ENCODE results near the gene SLX1B.
"Not testable (repeated sequence)": the region's sequence is repeated elsewhere in the genome, so short reads cannot be mapped to it uniquely, and the experiment has no call there.

Gene SLX1B

DNA sequence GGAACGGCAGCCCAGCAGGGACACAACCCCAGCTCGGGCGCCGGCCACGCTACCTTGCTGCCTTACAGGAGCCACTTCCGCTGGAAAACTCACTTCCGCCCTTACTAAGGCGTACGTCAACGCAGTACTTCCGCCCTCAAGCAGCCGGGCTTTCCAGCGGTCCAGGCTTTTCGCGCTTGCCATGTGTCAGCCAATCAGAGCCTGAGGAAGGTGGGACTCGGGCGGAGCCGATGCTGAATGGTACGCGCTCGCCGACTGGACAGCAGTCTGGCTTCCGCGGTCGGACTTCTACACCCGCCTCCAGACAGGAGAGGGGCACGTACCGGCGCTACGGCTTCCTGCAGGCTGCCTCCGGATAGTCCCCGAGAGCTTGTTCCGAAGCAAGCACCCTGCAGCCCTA is at the start of gene SLX1B, which contains the start of gene BOLA2:
Gene SLX1B (plus strand): TSS at position 265 of the 400 bp plus-strand sequence.
Gene BOLA2 (minus strand): TSS at position 83 of the 400 bp plus-strand sequence. CDS start 98 bp downstream, outside the sequence.
- DNase-seq (ENCODE audit: low read depth in 2 of 2): not testable (repeated sequence)

DNA sequence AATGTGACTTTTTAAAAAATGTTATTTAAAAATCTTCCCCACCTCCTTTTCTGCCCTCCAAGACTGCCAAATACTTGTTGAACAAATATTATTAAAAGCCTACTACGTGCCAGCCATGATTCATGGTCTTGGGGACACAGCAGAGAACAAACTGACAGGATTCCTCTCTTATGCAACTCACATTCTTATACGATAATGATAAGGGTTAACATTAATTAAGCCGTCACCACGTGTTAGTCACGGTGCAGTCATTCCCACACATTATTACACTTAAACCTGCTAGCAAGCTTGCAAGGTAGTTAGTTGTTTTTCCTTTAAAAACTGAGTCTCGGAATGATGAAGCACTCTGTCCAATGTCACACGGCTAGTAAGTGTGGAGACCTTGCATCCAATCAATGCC is 49.1 kb upstream of the SLX1B start:
- DNase-seq (ENCODE audit: low read depth in 2 of 2): not testable (repeated sequence)

- not testable (repeated sequence) for DNase-seq (ENCODE audit: low read depth in 2 of 2)
Observed at GRCh38 chr16:29423587-29423986, 30.7 kb upstream of the SLX1B start.

DNA sequence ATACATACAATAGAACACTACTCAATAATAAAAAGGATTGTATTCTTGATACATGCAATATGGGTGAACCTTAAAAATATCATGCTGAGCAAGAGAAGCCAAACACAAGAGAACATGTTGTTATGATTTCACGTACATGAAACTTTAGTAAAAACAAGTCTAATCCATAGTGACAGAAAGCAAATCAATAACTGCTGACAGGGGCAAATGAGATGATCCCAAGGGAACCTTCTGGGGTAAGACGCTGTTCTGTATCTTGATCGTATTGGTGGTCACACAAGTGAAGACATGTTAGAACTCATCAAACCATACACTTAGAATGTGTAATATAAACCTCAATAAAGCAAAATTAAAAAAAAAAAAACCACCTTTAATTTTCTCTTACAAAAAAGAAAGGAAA is 28.9 kb upstream of the SLX1B start:
- DNase-seq (ENCODE audit: low read depth in 2 of 2): not testable (repeated sequence)

- not testable (repeated sequence) for DNase-seq (ENCODE audit: low read depth in 2 of 2)
Observed at GRCh38 chr16:29453754-29454153, 579 bp upstream of the SLX1B start.

GRCh38 chr16:29454828-29455227 is 495 bp downstream of the SLX1B start:
- DNase-seq (ENCODE audit: low read depth in 2 of 2): not testable (repeated sequence)

DNA sequence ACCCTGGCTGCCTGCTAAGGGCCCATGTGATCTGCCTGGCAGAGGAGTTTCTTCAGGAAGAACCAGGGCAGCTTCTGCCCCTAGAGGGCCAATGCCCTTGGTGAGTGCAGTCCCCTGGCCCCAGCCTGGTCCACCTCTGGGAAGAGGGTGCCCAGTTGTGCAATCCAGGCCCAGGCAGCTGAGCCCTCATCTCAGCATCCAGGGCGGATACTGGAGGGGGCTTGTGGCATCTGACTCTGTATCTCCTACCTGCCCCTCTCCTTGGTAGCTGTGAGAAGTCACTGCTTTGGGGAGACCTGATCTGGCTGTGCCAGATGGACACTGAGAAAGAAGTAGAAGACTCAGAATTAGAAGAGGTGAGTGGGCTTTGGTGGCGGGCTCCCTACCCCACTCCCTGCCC is 3.3 kb downstream of the SLX1B start:
- DNase-seq (ENCODE audit: low read depth in 2 of 2): not testable (repeated sequence)

GRCh38 chr16:29459706-29460646 is 5.6 kb downstream of the SLX1B start, which contains the start of gene SULT1A4:
Gene SULT1A4, plus strand, starts transcription at chr16:29459913. Its CDS starts 1,473 bp downstream, at chr16:29461386.
- not testable (repeated sequence) for DNase-seq (ENCODE audit: low read depth in 2 of 2)

DNA sequence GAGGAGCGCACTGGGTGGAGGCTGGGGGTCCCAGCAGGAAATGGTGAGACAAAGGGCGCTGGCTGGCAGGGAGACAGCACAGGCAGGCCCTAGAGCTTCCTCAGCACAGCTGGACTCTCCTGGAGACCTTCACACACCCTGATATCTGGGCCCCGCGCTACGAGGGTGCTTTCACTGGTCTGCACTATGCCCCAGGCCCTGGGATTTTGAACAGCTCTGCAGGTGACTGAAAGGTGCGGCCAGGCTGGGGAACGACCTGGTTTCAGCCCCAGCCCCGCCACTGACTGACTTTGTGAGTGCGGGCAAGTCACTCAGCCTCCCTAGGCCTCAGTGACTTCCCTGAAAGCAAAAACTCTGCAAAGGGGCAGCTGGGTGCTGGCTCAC is 6.3 kb downstream of the SLX1B start:
- not testable (repeated sequence) for DNase-seq (ENCODE audit: low read depth in 2 of 2)

- not testable (repeated sequence) for DNase-seq (ENCODE audit: low read depth in 2 of 2)
Observed at GRCh38 chr16:29465985-29466824, 11.9 kb downstream of the SLX1B start.

- not testable (repeated sequence) for DNase-seq (ENCODE audit: low read depth in 2 of 2)
Observed at GRCh38 chr16:29466904-29467303, 12.6 kb downstream of the SLX1B start.

DNA sequence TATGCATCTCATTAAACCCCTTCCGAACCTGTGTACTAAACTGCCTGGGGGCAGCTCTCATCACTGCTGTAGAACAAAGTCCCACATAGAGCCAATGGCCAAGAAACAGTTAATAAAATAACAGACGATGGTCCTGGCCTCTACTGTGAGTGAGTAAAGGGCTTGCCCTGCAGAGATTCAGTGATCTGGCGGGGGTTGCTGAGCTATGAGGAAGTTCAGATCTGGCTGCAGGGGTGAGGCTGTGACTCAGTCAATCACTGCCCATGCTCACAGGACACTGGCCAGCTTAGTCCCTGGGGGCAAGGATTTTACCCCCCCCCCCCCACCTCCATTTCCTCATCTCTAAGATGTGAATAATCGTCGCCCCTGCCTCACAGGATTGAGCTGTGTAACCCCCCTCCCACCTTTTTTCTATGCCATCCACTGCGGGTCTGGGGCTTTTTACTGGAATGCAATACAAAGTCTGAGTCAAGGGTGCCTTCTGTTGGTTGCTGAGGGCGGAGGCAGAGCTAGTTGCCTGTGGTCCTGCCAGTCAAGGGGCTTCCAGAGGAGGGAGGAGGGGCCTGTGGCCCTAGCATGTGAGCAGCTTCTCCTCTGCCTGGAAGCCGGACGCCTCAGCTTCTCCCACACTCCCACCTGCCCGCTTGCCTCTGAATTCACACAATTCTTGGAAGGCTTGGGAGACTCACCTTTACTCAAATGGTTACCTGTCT is 13.5 kb downstream of the SLX1B start:
- not testable (repeated sequence) for DNase-seq (ENCODE audit: low read depth in 2 of 2)

DNA sequence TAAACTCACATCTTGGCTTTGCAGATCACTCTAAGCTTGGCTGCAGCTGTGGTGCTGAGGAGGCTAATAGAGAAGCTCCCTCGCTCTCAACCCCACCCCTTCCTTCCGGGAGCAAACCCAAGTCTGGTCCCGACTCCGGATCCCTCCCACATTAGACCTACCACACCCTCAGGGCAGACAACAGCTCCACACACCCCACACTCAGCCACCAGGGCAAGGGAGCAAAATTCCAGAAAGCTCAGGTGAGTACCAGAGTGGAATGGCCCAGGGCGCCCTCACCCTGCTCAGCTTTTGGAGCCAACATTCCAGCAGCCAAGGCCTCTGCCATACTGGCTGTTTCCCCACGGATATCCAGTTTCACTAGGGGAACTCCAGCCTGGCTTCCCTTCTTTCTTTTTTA is 15.3 kb downstream of the SLX1B start:
- DNase-seq (ENCODE audit: low read depth in 2 of 2): peak in 1 of 2 donors; percentile 1

GRCh38 chr16:29472065-29472464 is 17.7 kb downstream of the SLX1B start:
- not testable (repeated sequence) for DNase-seq (ENCODE audit: low read depth in 2 of 2)

DNA sequence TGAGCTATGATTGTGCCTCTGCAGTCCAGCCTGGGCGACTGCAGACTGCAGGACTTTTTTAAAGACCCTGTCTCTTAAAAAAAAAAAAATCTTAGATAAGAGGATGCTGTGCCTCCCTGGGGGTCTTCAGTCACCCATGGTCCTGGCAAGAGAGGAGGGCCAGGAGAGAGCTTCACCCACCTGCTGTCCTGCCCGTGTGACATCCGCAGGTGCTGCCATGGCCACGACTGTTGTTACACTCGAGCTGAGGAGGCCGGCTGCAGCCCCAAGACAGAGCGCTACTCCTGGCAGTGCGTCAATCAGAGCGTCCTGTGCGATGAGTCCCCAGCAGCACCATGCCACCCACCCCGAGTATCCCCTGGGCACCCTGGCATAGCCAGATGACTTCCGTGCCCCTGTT is 27.9 kb downstream of the SLX1B start:
- not testable (repeated sequence) for DNase-seq (ENCODE audit: low read depth in 2 of 2)

DNA sequence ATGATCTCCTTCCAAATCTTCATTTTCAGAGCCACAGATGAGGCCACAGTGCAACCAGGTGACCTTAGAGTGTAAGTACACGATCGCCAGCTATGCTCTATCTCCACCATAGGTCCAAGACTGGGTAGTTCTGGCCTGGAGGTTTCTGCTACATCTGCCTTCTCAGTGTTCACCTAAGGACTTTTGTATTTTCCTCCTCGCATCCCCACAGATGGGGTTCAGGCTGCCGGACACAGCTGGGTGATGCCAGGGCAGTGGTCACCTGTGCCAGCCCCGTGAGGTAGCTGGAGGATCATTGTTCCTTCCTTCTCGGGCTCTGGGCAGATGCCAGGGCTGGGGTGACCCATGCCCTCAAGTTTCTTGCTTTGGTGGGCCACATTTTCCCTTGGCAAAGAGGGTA is 52.0 kb downstream of the SLX1B start, which contains the start of gene NPIPB12:
Gene NPIPB12 (minus strand): TSS at position 101 of the 400 bp plus-strand sequence.
- DNase-seq (ENCODE audit: low read depth in 2 of 2): not testable (repeated sequence)

Measured in stimulated activated CD4-positive, alpha-beta T cell treated with anti-CD3 and anti-CD28 coated beads, Interleukin-1b, Interleukin-23, amount 100 ng/mL, for 1 hour (primary cell).